T follicular helper cell (primary cell): Measurements from ENCODE around the gene ANGPTL2.

Experiments
- DNase-seq: peaks from one replicate; pipeline ENCODE4 v3.0.0-alpha.2; 2020; ENCODE audit warnings: low read depth

ANGPTL2 gene

GRCh38 chr9:127116957-127117356 lies 5.5 kb downstream of the ANGPTL2 start:
- no peak for DNase-seq

- no peak for DNase-seq
These were observed 6.2 kb downstream of the ANGPTL2 start for GRCh38 chr9:127116088-127116726.

- no peak for DNase-seq
These were observed 7.8 kb downstream of the ANGPTL2 start for GRCh38 chr9:127114606-127115005.

- no peak for DNase-seq
These were observed 9.1 kb downstream of the ANGPTL2 start for GRCh38 chr9:127113191-127113972.

GRCh38 chr9:127112735-127113161 lies 9.7 kb downstream of the ANGPTL2 start:
- DNase-seq: no peak

- DNase-seq: no peak
These were observed 10.4 kb downstream of the ANGPTL2 start for GRCh38 chr9:127112056-127112455.

- no peak for DNase-seq
These were observed 13.2 kb downstream of the ANGPTL2 start for GRCh38 chr9:127109212-127109711.

- no peak for DNase-seq
These were observed 14.2 kb downstream of the ANGPTL2 start for GRCh38 chr9:127107929-127108876.

GRCh38 chr9:127107171-127107928 lies 15.1 kb downstream of the ANGPTL2 start:
- no peak for DNase-seq

GRCh38 chr9:127106466-127106855 lies 16.0 kb downstream of the ANGPTL2 start:
- DNase-seq: no peak

GRCh38 chr9:127105805-127106465 lies 16.5 kb downstream of the ANGPTL2 start:
- no peak for DNase-seq

- no peak for DNase-seq
These were observed 17.7 kb downstream of the ANGPTL2 start for GRCh38 chr9:127104581-127105311.

- no peak for DNase-seq
These were observed 19.6 kb downstream of the ANGPTL2 start for GRCh38 chr9:127102788-127103187.

GRCh38 chr9:127102176-127102575 lies 20.3 kb downstream of the ANGPTL2 start:
- no peak for DNase-seq

- DNase-seq: no peak
These were observed 22.8 kb downstream of the ANGPTL2 start for GRCh38 chr9:127099664-127100063.

GRCh38 chr9:127098916-127099553 lies 23.4 kb downstream of the ANGPTL2 start:
- DNase-seq: no peak

- no peak for DNase-seq
These were observed 24.8 kb downstream of the ANGPTL2 start for GRCh38 chr9:127097683-127098082.

GRCh38 chr9:127096208-127096607 lies 26.2 kb downstream of the ANGPTL2 start:
- DNase-seq: no peak

GRCh38 chr9:127095411-127095810 lies 27.0 kb downstream of the ANGPTL2 start:
- no peak for DNase-seq
